Kidney (tissue), 14 donors: ENCODE data around the gene PAXX. TPM values are rescaled to one million over a fixed set of nuclear protein-coding genes. Genes with fewer than 3 reads are reported as not detected.

Source experiments
- DNase-seq, 5 donors: peaks; one replicate each; pipeline ENCODE4 v3.0.0-alpha.2; 2013 to 2020
- FAIRE-seq: peaks from 2 replicates; lab custom pipeline; 2012; peaks lifted over from hg19 to GRCh38; lab: Jason Lieb, UNC
- H3K27ac ChIP-seq, 2 donors: one replicate each; pipeline ENCODE4 v1.7.0; 2013; ENCODE audit warnings: low read depth in 2 of 2, low read length in 2 of 2, inconsistent platforms in 1 of 2
- H3K27me3 ChIP-seq: one replicate; pipeline ENCODE4 v1.7.1; 2013; ENCODE audit warnings: low read length, inconsistent platforms; ENCODE audit not compliant: control insufficient read depth, insufficient read depth
- H3K36me3 ChIP-seq, 3 donors: one replicate each; pipeline versions ENCODE4 v1.7.0 to v1.7.1; 2013; ENCODE audit warnings: low read length in 3 of 3, control low read depth in 1 of 3, inconsistent platforms in 1 of 3; ENCODE audit not compliant: insufficient read depth in 3 of 3, control insufficient read depth in 2 of 3
- H3K4me1 ChIP-seq, 3 donors: one replicate each; pipeline versions ENCODE4 v1.7.0 to v1.7.1; 2013; ENCODE audit warnings: low read length in 3 of 3, inconsistent platforms in 1 of 3, low read depth in 1 of 3; ENCODE audit not compliant: control insufficient read depth in 2 of 3, insufficient read depth in 2 of 3
- H3K4me3 ChIP-seq, 3 donors: one replicate each; pipeline versions ENCODE4 v1.7.0 to v1.8.1; 2013; ENCODE audit warnings: low read length in 3 of 3, control low read depth in 1 of 3, inconsistent platforms in 1 of 3
- H3K9ac ChIP-seq, 3 donors: one replicate each; pipeline versions ENCODE4 v1.7.0 to v1.7.1; 2013; ENCODE audit warnings: low read length in 3 of 3, control low read depth in 1 of 3, inconsistent platforms in 1 of 3
- H3K9me3 ChIP-seq, 3 donors: one replicate each; pipeline versions ENCODE4 v1.7.0 to v1.7.1; 2013; ENCODE audit warnings: low read length in 3 of 3, control low read depth in 1 of 3, inconsistent platforms in 1 of 3; ENCODE audit not compliant: control insufficient read depth in 2 of 3, insufficient read depth in 1 of 3
- CTCF ChIP-seq: IDR thresholded peaks from 3 replicates; pipeline ENCODE4 v1.5.1; 2012; ENCODE audit warnings: mild to moderate bottlenecking, moderate library complexity, borderline replicate concordance; ENCODE audit not compliant: insufficient read depth; ENCODE audit errors: extremely low read depth
- intact Hi-C: fragments of 100-400 bp; cut with DNase I; formaldehyde crosslinking; loops from one replicate; pipeline ENCODE4 v1.11.1; 2022
- polyA plus RNA-seq: library from polyadenylated mRNA; stranded (reverse); fragments of 350-450 nt; fragmentation: Illumina TruSeq; extraction: RNeasy Lipid Tissue Mini Kit (QIAGEN cat#74804); gene quantifications from one replicate; pipeline ENCODE4 v1.2.3, GENCODE V29; 2014; ENCODE audit warnings: low read depth, low replicate concordance; ENCODE audit not compliant: insufficient read depth
- total RNA-seq: library from RNA; stranded (reverse); fragmentation: NEBNext Ultra II Directional; extraction: Animal tissue kit (Norgen Biotek cat#: 25700); gene quantifications from one replicate; pipeline ENCODE4 v1.2.1, GENCODE V29; 2021
- donor health status: control.
- donor health status: control.
- donor health status: control.
- donor health status: control.
- donor health status: control.
- donor health status: DM: yes; HTN: yes; CAD: no.
- donor health status: Normal renal cell carcinoma (clear cell type).

Gene PAXX
- total and polyA plus RNA-seq, 2 donors from 2014 or later = 54.2 to 80.9 TPM

GRCh38 chr9:136952876-136953770 is 39.1 kb upstream of the PAXX start:
- Histone ChIP-seq H3K36me3 (no peaks in the 10 kb centered on the region), H3K9ac (no peak overlapping the region), H3K27me3 (no peaks in the 10 kb centered on the region), H3K27ac (no peak overlapping the region), H3K4me1 (peaks cover 0 to 10% (median 5%) of the 10 kb centered on the region in 3 donors), H3K4me3 (no peak overlapping the region), H3K9me3 (no peaks in the 10 kb centered on the region)
- no peak for FAIRE-seq
- DNase-seq = peak in 3 of 5 donors; percentile 38 to 69 (median 56)
- intact Hi-C loops = loop anchor here (10.0 kb wide), 1 partner anchor 72 kb away; the partner anchor contains the start of gene ABCA2
- no peak for TF ChIP-seq CTCF

GRCh38 chr9:136953771-136954269 is 38.4 kb upstream of the PAXX start:
- Histone ChIP-seq H3K4me1 (peaks cover 0 to 8% (median 4%) of the 10 kb centered on the region in 3 donors), H3K9me3 (no peaks in the 10 kb centered on the region), H3K27me3 (no peaks in the 10 kb centered on the region), H3K27ac (no peak overlapping the region), H3K36me3 (no peaks in the 10 kb centered on the region), H3K4me3 (no peak overlapping the region), H3K9ac (no peak overlapping the region)
- FAIRE-seq = no peak
- intact Hi-C loops = loop anchor here (10.0 kb wide), 1 partner anchor 71 kb away; the partner anchor contains the start of gene ABCA2
- DNase-seq = peak in 2 of 5 donors; percentile 50 to 74
- TF ChIP-seq CTCF = no peak

GRCh38 chr9:136954270-136955083 is 37.7 kb upstream of the PAXX start:
- peaks cover 0 to 7% (median 0%) of the 10 kb centered on the region in 3 donors for H3K4me1 ChIP-seq
- TF ChIP-seq CTCF = no peak
- DNase-seq (peak in 2 of 5 donors; percentile 41 to 76), FAIRE-seq (no peak)
- no peak overlapping the region for H3K4me3 ChIP-seq
- intact Hi-C loops = loop anchor here (10.0 kb wide), 1 partner anchor 70 kb away; the partner anchor contains the start of gene ABCA2
- H3K27me3 ChIP-seq = no peaks in the 10 kb centered on the region
- no peak overlapping the region for H3K9ac ChIP-seq
- H3K9me3 ChIP-seq = no peaks in the 10 kb centered on the region
- H3K27ac ChIP-seq = no peak overlapping the region
- H3K36me3 ChIP-seq = no peaks in the 10 kb centered on the region
